ENCODE measurements around the gene RNF166. TPM values are rescaled to one million over a fixed set of nuclear protein-coding genes. Genes with fewer than 3 reads are reported as not detected.

RNF166 gene
- total RNA-seq, 4 donors from 2014 or later, result 15.4 to 26.2 (median 19.7) TPM

- no peak for TF ChIP-seq CTCF (IDR thresholded peaks at IDR 0.05; ENCODE audit: low read depth)
Observed at GRCh38 chr16:88702371-88703210, 3.6 kb downstream of the RNF166 start.

GRCh38 chr16:88701581-88702370 lies 4.4 kb downstream of the RNF166 start:
- TF ChIP-seq CTCF (IDR thresholded peaks at IDR 0.05; ENCODE audit: low read depth), result no peak

- no peak for TF ChIP-seq CTCF (IDR thresholded peaks at IDR 0.05; ENCODE audit: low read depth)
Observed at GRCh38 chr16:88700636-88701482, 5.3 kb downstream of the RNF166 start.

- TF ChIP-seq CTCF (IDR thresholded peaks at IDR 0.05; ENCODE audit: low read depth), result no peak
Observed at GRCh38 chr16:88700322-88700635, 5.9 kb downstream of the RNF166 start.

GRCh38 chr16:88699180-88699579 lies 7.0 kb downstream of the RNF166 start:
- TF ChIP-seq CTCF (IDR thresholded peaks at IDR 0.05; ENCODE audit: low read depth), result no peak

- no peak for TF ChIP-seq CTCF (IDR thresholded peaks at IDR 0.05; ENCODE audit: low read depth)
Observed at GRCh38 chr16:88698646-88699045, 7.6 kb downstream of the RNF166 start.

Measured in subcutaneous adipose tissue (tissue), 4 donors.